ENCODE results near the gene CACNA1A. TPM values are rescaled to one million over a fixed set of nuclear protein-coding genes. Genes with fewer than 3 reads are reported as not detected.

Gene CACNA1A
- total RNA-seq, 1 donor from 2014 or later, result 0.52 TPM

DNA sequence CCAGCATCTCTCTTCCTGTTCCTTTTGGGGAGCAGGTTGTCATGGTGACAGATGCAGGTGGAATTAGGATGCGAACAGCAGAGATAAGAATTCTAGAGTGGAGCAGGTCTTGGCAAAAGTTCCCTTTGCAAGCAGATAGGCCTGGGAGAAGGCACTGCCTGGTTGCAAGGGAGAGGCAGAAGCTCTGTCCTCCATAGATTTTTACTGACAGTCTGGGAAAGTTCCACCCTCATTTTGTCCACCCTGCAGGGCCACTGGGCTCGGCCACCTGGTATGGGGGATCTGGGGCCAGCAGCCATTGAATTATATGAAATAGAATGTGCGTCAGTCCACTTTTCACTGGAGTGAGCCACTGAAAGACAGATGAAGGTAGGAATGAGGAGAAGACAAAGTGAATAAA, 214.4 kb downstream of the CACNA1A start:
- Histone ChIP-seq H3K9ac (ENCODE audit: low read depth in 1 of 3, low read length in 3 of 3) (no peak overlapping the region), H3K4me1 (ENCODE audit: control insufficient read depth in 3 of 3, insufficient read depth in 3 of 3, low read length in 3 of 3) (no peaks in the 10 kb centered on the region), H3K9me3 (ENCODE audit: control insufficient read depth in 3 of 3, low read length in 3 of 3) (no peaks in the 10 kb centered on the region), H3K4me3 (ENCODE audit: low read length in 3 of 3) (no peak overlapping the region), H3K27ac (ENCODE audit: low read depth, low read length) (no peak overlapping the region), H3K36me3 (ENCODE audit: control insufficient read depth in 3 of 3, insufficient read depth in 3 of 3, low read length in 3 of 3) (no peaks in the 10 kb centered on the region), H3K27me3 (ENCODE audit: control insufficient read depth in 3 of 3, insufficient read depth in 3 of 3, low read length in 3 of 3) (peaks cover 0 to 6% (median 0%) of the 10 kb centered on the region in 3 donors)

DNA sequence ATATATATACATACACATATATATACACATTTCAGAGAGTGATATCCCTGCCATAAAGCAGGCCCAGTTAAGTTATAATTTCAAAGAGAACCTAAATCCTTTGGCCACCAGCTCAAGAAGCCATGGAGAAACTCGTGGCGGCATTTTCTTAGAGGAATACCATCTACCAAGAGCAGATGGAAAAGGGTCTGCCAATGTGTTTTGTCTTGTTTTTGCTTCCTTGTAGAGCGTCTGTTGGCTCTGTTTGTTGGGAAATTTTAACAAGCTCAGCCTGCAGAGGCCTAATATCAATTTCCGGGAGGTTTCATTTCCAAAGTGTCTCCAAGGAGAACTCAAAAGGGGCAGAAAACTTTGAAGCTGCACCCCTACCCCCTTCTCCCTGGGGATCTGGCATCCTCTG, 215.5 kb downstream of the CACNA1A start:
- Histone ChIP-seq H3K4me1 (ENCODE audit: control insufficient read depth in 3 of 3, insufficient read depth in 3 of 3, low read length in 3 of 3) (no peaks in the 10 kb centered on the region), H3K27ac (ENCODE audit: low read depth, low read length) (no peak overlapping the region), H3K36me3 (ENCODE audit: control insufficient read depth in 3 of 3, insufficient read depth in 3 of 3, low read length in 3 of 3) (no peaks in the 10 kb centered on the region), H3K9ac (ENCODE audit: low read depth in 1 of 3, low read length in 3 of 3) (no peak overlapping the region), H3K27me3 (ENCODE audit: control insufficient read depth in 3 of 3, insufficient read depth in 3 of 3, low read length in 3 of 3) (peaks cover 0 to 6% (median 0%) of the 10 kb centered on the region in 3 donors), H3K9me3 (ENCODE audit: control insufficient read depth in 3 of 3, low read length in 3 of 3) (no peaks in the 10 kb centered on the region), H3K4me3 (ENCODE audit: low read length in 3 of 3) (no peak overlapping the region)

- Histone ChIP-seq H3K9me3 (ENCODE audit: control insufficient read depth in 3 of 3, low read length in 3 of 3) (no peaks in the 10 kb centered on the region), H3K4me3 (ENCODE audit: low read length in 3 of 3) (no peak overlapping the region), H3K36me3 (ENCODE audit: control insufficient read depth in 3 of 3, insufficient read depth in 3 of 3, low read length in 3 of 3) (no peaks in the 10 kb centered on the region), H3K4me1 (ENCODE audit: control insufficient read depth in 3 of 3, insufficient read depth in 3 of 3, low read length in 3 of 3) (no peaks in the 10 kb centered on the region), H3K27ac (ENCODE audit: low read depth, low read length) (no peak overlapping the region), H3K27me3 (ENCODE audit: control insufficient read depth in 3 of 3, insufficient read depth in 3 of 3, low read length in 3 of 3) (peaks cover 0 to 3% (median 0%) of the 10 kb centered on the region in 3 donors), H3K9ac (ENCODE audit: low read depth in 1 of 3, low read length in 3 of 3) (no peak overlapping the region)
Measured at GRCh38 chr19:13289295-13289694, 217.0 kb downstream of the CACNA1A start.

DNA sequence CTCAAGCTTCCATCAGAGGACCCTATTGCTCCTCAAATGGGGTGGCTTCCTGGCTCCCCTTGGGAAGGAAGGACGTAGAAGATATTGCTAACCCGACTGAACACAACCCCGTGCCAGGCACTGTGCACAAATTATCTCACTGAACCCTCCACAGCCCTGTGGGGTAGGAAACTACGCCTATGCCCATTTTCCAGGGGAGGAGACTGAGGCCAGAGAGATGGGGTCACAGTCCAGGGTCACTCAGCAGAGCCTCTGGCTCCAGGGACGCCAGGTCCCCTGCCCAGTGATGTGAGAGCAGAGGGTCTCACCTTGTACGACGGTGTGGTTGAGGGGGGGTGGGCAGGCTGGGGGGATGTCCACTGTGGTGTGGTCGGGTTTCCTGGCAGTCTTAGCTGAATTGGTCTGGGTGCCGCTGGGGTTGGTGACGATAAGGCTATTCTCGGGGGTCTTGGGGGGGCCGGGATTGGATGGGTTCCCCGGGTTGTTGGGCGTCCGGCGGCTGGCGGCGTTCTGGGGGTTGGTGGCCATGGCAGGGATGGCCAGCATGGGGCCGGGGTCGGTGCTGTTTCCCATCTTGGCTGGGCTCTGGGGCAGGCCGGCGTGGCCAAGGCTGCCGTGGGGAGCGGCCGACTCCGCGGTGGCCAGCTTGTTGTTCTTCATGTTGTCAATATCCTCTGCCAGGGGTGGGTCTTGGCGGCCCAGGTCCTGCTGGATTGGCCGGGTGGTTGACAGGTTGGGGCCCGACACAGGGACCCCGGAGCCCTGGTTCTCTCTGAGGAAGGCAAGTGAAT, 219.9 kb downstream of the CACNA1A start:
- Histone ChIP-seq H3K27ac (ENCODE audit: low read depth, low read length) (no peak overlapping the region), H3K9ac (ENCODE audit: low read depth in 1 of 3, low read length in 3 of 3) (no peak overlapping the region), H3K4me1 (ENCODE audit: control insufficient read depth in 3 of 3, insufficient read depth in 3 of 3, low read length in 3 of 3) (no peaks in the 10 kb centered on the region), H3K9me3 (ENCODE audit: control insufficient read depth in 3 of 3, low read length in 3 of 3) (no peaks in the 10 kb centered on the region), H3K27me3 (ENCODE audit: control insufficient read depth in 3 of 3, insufficient read depth in 3 of 3, low read length in 3 of 3) (peaks cover 16 to 25% (median 18%) of the 10 kb centered on the region in 3 donors), H3K36me3 (ENCODE audit: control insufficient read depth in 3 of 3, insufficient read depth in 3 of 3, low read length in 3 of 3) (no peaks in the 10 kb centered on the region), H3K4me3 (ENCODE audit: low read length in 3 of 3) (no peak overlapping the region)

DNA sequence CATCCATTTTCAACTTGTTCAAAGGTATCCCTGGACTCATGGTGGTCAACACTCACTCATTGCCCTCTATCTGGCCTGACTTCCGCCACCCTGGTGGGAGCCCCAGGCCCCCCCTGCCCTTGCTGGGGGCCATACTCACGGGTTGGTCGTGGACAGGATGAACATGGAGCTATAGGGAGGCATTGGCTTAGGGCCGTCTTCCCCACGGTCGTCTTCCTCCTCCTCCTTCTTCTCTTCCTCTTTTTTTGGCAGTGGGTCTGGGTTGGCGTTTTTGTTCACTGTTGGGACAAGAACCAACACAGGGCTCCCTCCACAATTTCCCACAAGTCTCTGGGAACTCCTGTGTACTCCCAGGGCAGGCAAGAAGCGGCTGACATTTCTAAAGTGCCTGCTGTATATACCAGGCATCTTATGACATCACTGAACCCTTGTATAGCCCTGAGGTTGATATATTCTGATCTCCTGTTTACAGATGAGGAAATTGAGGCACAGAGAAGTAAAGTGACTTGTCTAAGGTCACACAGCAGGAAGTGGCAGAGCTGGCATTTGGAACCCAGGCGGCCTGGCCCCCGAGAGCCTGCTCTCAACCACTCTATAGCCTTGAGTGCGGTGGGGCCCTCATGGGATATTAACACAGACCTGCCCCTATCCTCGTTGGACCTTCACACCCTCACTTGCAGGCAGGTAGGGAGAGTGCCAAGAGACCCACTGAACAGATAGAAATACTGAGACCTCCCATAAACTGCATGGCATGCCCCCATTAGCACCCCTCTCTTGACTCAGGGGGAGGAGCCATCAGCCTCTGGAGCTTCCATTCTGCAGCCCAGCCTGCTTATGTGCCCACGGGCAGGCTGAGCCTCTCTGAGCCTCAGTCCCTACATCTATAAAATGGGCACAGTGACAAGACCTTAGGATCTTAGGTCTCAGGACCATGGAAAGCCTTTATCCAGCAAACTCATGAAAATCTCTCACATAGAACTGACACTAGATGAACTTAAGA, 221.1 kb downstream of the CACNA1A start:
- Histone ChIP-seq H3K27ac (ENCODE audit: low read depth, low read length) (no peak overlapping the region), H3K9me3 (ENCODE audit: control insufficient read depth in 3 of 3, low read length in 3 of 3) (no peaks in the 10 kb centered on the region), H3K4me1 (ENCODE audit: control insufficient read depth in 3 of 3, insufficient read depth in 3 of 3, low read length in 3 of 3) (no peaks in the 10 kb centered on the region), H3K9ac (ENCODE audit: low read depth in 1 of 3, low read length in 3 of 3) (no peak overlapping the region), H3K27me3 (ENCODE audit: control insufficient read depth in 3 of 3, insufficient read depth in 3 of 3, low read length in 3 of 3) (peaks cover 16 to 29% (median 18%) of the 10 kb centered on the region in 3 donors), H3K4me3 (ENCODE audit: low read length in 3 of 3) (no peak overlapping the region), H3K36me3 (ENCODE audit: control insufficient read depth in 3 of 3, insufficient read depth in 3 of 3, low read length in 3 of 3) (no peaks in the 10 kb centered on the region)

DNA sequence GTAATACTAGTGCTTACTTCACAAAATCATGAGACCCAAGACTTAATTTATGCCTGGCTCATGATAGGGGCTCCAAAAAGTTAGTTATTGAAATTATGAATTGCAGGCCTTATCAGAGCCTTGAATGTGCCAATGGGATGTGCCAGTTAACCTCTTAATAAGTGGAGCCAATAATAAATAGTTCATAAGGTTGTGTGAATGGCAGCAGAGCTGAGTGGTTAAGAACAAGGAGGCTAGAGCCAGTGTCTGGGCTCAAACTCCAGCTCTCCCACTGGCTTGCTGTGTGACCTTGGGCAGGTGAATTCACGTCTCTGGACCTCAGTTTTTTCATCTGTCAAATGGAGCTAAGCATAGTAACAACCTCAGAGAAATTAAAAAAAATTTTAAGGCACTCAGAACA, 222.4 kb downstream of the CACNA1A start:
- no peak overlapping the region for H3K27ac ChIP-seq (ENCODE audit: low read depth, low read length)
- H3K27me3 ChIP-seq (ENCODE audit: control insufficient read depth in 3 of 3, insufficient read depth in 3 of 3, low read length in 3 of 3), result peaks cover 16 to 29% (median 18%) of the 10 kb centered on the region in 3 donors
- no peaks in the 10 kb centered on the region for H3K36me3 ChIP-seq (ENCODE audit: control insufficient read depth in 3 of 3, insufficient read depth in 3 of 3, low read length in 3 of 3)
- H3K4me1 ChIP-seq (ENCODE audit: control insufficient read depth in 3 of 3, insufficient read depth in 3 of 3, low read length in 3 of 3), result no peaks in the 10 kb centered on the region
- no peak overlapping the region for H3K9ac ChIP-seq (ENCODE audit: low read depth in 1 of 3, low read length in 3 of 3)
- H3K9me3 ChIP-seq (ENCODE audit: control insufficient read depth in 3 of 3, low read length in 3 of 3), result no peaks in the 10 kb centered on the region
- no peak overlapping the region for H3K4me3 ChIP-seq (ENCODE audit: low read length in 3 of 3)

DNA sequence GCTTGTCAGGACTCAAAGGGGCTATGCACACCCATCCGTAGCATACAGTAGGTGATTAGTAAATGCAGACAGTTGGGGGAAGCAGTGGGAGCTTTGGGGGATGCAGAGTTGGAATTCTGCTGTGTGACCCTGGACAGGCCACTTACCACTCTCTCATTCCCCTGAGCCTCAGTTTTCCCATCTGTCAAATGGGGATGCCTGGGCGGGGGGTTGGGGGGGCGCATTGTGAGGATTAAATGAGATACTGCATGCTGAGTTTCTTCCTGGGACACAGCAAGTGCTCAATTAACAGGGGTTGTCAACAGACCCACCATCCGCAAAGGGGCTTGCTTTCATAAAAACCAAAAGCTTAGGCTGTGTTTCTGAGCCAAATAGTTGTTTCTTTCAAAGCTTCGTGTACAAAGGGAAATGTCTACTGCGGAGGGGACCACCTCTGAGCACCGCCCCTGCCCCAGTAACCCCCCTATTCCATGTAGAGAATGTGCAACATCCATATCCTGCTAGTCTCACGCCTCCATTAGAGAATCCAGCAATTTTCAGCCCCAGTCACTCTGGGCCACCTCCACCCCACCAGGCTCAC, 223.7 kb downstream of the CACNA1A start:
- H3K36me3 ChIP-seq (ENCODE audit: control insufficient read depth in 3 of 3, insufficient read depth in 3 of 3, low read length in 3 of 3), result no peaks in the 10 kb centered on the region
- H3K27me3 ChIP-seq (ENCODE audit: control insufficient read depth in 3 of 3, insufficient read depth in 3 of 3, low read length in 3 of 3), result peaks cover 16 to 29% (median 18%) of the 10 kb centered on the region in 3 donors
- H3K9ac ChIP-seq (ENCODE audit: low read depth in 1 of 3, low read length in 3 of 3), result no peak overlapping the region
- H3K4me1 ChIP-seq (ENCODE audit: control insufficient read depth in 3 of 3, insufficient read depth in 3 of 3, low read length in 3 of 3), result no peaks in the 10 kb centered on the region
- H3K4me3 ChIP-seq (ENCODE audit: low read length in 3 of 3), result no peak overlapping the region
- H3K27ac ChIP-seq (ENCODE audit: low read depth, low read length), result no peak overlapping the region
- no peaks in the 10 kb centered on the region for H3K9me3 ChIP-seq (ENCODE audit: control insufficient read depth in 3 of 3, low read length in 3 of 3)

DNA sequence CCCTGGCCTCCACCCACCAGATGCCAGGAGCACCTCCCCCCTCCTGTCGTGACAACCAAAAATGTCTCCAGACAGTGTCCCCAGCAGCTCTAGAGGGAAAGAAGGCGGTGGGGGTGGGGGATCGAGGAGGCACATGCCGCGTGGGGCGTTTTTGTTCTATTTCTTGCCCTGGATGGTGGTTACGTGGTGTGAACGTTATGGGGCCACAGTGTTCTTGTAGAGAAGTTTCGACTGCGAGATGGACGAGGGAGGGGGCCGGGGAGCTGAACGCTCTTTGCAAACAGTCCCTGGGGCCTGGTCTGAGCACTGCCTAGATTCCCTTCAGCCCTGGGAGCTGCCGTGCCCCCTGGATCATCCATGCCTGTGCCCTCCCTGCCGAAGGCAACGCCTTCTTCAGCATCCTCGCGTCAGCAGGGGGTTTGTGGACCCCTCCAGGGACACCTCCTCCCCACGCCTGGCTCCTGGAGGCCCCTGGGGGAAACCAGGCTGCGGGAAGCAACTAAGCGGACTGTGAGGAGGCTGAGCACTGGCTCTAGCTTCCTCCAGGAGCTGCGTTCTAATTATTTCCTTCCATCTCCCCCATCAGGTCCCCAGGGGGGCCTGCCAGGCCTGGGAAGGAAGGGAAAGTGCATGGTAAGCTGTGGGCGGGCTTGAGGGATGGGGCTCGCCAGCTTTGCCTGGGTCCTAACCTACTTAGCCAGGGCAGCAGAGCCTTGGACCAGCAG, 224.6 kb downstream of the CACNA1A start:
- Histone ChIP-seq H3K27ac (ENCODE audit: low read depth, low read length) (no peak overlapping the region), H3K9ac (ENCODE audit: low read depth in 1 of 3, low read length in 3 of 3) (no peak overlapping the region), H3K9me3 (ENCODE audit: control insufficient read depth in 3 of 3, low read length in 3 of 3) (no peaks in the 10 kb centered on the region), H3K4me1 (ENCODE audit: control insufficient read depth in 3 of 3, insufficient read depth in 3 of 3, low read length in 3 of 3) (no peaks in the 10 kb centered on the region), H3K36me3 (ENCODE audit: control insufficient read depth in 3 of 3, insufficient read depth in 3 of 3, low read length in 3 of 3) (no peaks in the 10 kb centered on the region), H3K27me3 (ENCODE audit: control insufficient read depth in 3 of 3, insufficient read depth in 3 of 3, low read length in 3 of 3) (peaks cover 16 to 29% (median 18%) of the 10 kb centered on the region in 3 donors), H3K4me3 (ENCODE audit: low read length in 3 of 3) (no peak overlapping the region)

GRCh38 chr19:13277104-13277809, 229.0 kb downstream of the CACNA1A start:
- no peak overlapping the region for H3K4me3 ChIP-seq (ENCODE audit: low read length in 3 of 3)
- H3K36me3 ChIP-seq (ENCODE audit: control insufficient read depth in 3 of 3, insufficient read depth in 3 of 3, low read length in 3 of 3), result no peaks in the 10 kb centered on the region
- no peaks in the 10 kb centered on the region for H3K9me3 ChIP-seq (ENCODE audit: control insufficient read depth in 3 of 3, low read length in 3 of 3)
- H3K27ac ChIP-seq (ENCODE audit: low read depth, low read length), result no peak overlapping the region
- H3K9ac ChIP-seq (ENCODE audit: low read depth in 1 of 3, low read length in 3 of 3), result no peak overlapping the region
- H3K27me3 ChIP-seq (ENCODE audit: control insufficient read depth in 3 of 3, insufficient read depth in 3 of 3, low read length in 3 of 3), result peaks cover 3 to 18% (median 10%) of the 10 kb centered on the region in 3 donors
- no peaks in the 10 kb centered on the region for H3K4me1 ChIP-seq (ENCODE audit: control insufficient read depth in 3 of 3, insufficient read depth in 3 of 3, low read length in 3 of 3)

Data from skeletal muscle tissue (tissue), 4 donors.